Colon (tissue), 2 donors: ENCODE data around the gene NHERF1.

Experiments used
- FAIRE-seq: peaks from 2 replicates; lab custom pipeline; 2012; peaks lifted over from hg19 to GRCh38; lab: Jason Lieb, UNC
- donor health status: control.
- donor health status: control.

Gene NHERF1

GRCh38 chr17:74785096-74785980 is 36.9 kb downstream of the NHERF1 start:
- no peak for FAIRE-seq

GRCh38 chr17:74785981-74786360 is 37.5 kb downstream of the NHERF1 start:
- FAIRE-seq, result no peak

- FAIRE-seq, result no peak
Observed at GRCh38 chr17:74786431-74787055, 38.1 kb downstream of the NHERF1 start.

GRCh38 chr17:74790161-74791058 is 42.0 kb downstream of the NHERF1 start:
- no peak for FAIRE-seq

GRCh38 chr17:74792586-74793105 is 44.2 kb downstream of the NHERF1 start:
- FAIRE-seq, result no peak

GRCh38 chr17:74795327-74796020 is 47.0 kb downstream of the NHERF1 start:
- FAIRE-seq, result no peak

GRCh38 chr17:74796211-74796610 is 47.8 kb downstream of the NHERF1 start:
- FAIRE-seq, result no peak

- no peak for FAIRE-seq
Observed at GRCh38 chr17:74796866-74797265, 48.4 kb downstream of the NHERF1 start.

GRCh38 chr17:74797824-74798223 is 49.4 kb downstream of the NHERF1 start:
- no peak for FAIRE-seq

GRCh38 chr17:74798239-74798707 is 49.8 kb downstream of the NHERF1 start:
- no peak for FAIRE-seq

GRCh38 chr17:74799097-74799496 is 50.7 kb downstream of the NHERF1 start:
- no peak for FAIRE-seq

GRCh38 chr17:74800531-74800930 is 52.1 kb downstream of the NHERF1 start:
- FAIRE-seq, result no peak

GRCh38 chr17:74801896-74802295 is 53.5 kb downstream of the NHERF1 start:
- no peak for FAIRE-seq

GRCh38 chr17:74803388-74803930 is 55.0 kb downstream of the NHERF1 start:
- no peak for FAIRE-seq

GRCh38 chr17:74803971-74804370 is 55.5 kb downstream of the NHERF1 start:
- FAIRE-seq, result no peak

GRCh38 chr17:74804683-74805082 is 56.3 kb downstream of the NHERF1 start:
- no peak for FAIRE-seq

GRCh38 chr17:74805591-74805991 is 57.2 kb downstream of the NHERF1 start:
- no peak for FAIRE-seq

- no peak for FAIRE-seq
Observed at GRCh38 chr17:74806334-74806733, 57.9 kb downstream of the NHERF1 start.

GRCh38 chr17:74807441-74807840 is 59.0 kb downstream of the NHERF1 start:
- FAIRE-seq, result no peak

- FAIRE-seq, result no peak
Observed at GRCh38 chr17:74807925-74808324, 59.5 kb downstream of the NHERF1 start.

GRCh38 chr17:74808714-74809430 is 60.4 kb downstream of the NHERF1 start:
- no peak for FAIRE-seq
